GM12878 (cell line): ENCODE measurements around the gene CNTRL.

Experiments
- BCL3 ChIP-seq: IDR thresholded peaks from 2 replicates; pipeline ENCODE4 v1.6.1; 2011; ENCODE audit warnings: borderline replicate concordance, low read depth, mild to moderate bottlenecking, moderate library complexity, low read length; ENCODE audit not compliant: insufficient read depth, poor library complexity, severe bottlenecking
- BHLHE40 ChIP-seq, 2 experiments: fragments of 450-650 bp in 1 of 2; IDR thresholded peaks; 2 replicates each; pipeline ENCODE4 v1.6.1; 2011 to 2017; ENCODE audit warnings: low read depth in 2 of 2, borderline replicate concordance in 1 of 2, improper control_type of control experiment in 1 of 2, low read length in 1 of 2, mild to moderate bottlenecking in 1 of 2
- CEBPZ ChIP-seq: fragments of 150-350 bp; IDR thresholded peaks from 2 replicates; pipeline ENCODE4 v1.6.1; 2016; ENCODE audit warnings: low read depth, low read length
- CTCF ChIP-seq, 3 experiments: IDR thresholded peaks in 2 of 3; conservative IDR thresholded peaks in 1 of 3; 2 replicates each; pipeline ENCODE4 v1.5.1; 2011; ENCODE audit warnings: low read depth in 3 of 3, low read length in 3 of 3, mild to moderate bottlenecking in 3 of 3, control low read depth in 2 of 3, moderate library complexity in 2 of 3, inconsistent platforms in 1 of 3, mixed read lengths in 1 of 3; ENCODE audit not compliant: control insufficient read depth in 2 of 3, insufficient read depth in 1 of 3; ENCODE audit errors: extremely low read depth in 1 of 3
- EP300 ChIP-seq, 2 experiments: fragments of 150-350 bp in 1 of 2; IDR thresholded peaks; 2 replicates each; pipeline ENCODE4 v1.6.1; 2011 to 2012; ENCODE audit warnings: low read depth in 2 of 2, low read length in 2 of 2, borderline replicate concordance in 1 of 2, improper control_type of control experiment in 1 of 2, inconsistent platforms in 1 of 2; ENCODE audit not compliant: control insufficient read depth in 1 of 2
- HDGF ChIP-seq: fragments of 450-650 bp; IDR thresholded peaks from 2 replicates; pipeline ENCODE4 v1.6.1; 2016; ENCODE audit warnings: antibody characterized with exemption
- MAX ChIP-seq: IDR thresholded peaks from 2 replicates; pipeline ENCODE4 v1.6.1; 2012; ENCODE audit warnings: low read depth, low read length, improper control_type of control experiment
- MEF2A ChIP-seq: IDR thresholded peaks from 2 replicates; pipeline ENCODE4 v1.6.1; 2011; ENCODE audit warnings: low read depth, mild to moderate bottlenecking, low read length, moderate library complexity; ENCODE audit not compliant: insufficient read depth
- PAX5 ChIP-seq: IDR thresholded peaks from 2 replicates; pipeline ENCODE4 v1.6.1; 2011; ENCODE audit warnings: low read depth, low read length, borderline replicate concordance
- RFX5 ChIP-seq: IDR thresholded peaks from 2 replicates; pipeline ENCODE4 v1.6.1; 2011; ENCODE audit warnings: low read depth, low read length, improper control_type of control experiment
- USF2 ChIP-seq: IDR thresholded peaks from 2 replicates; pipeline ENCODE4 v1.6.1; 2011; ENCODE audit warnings: low read depth, low read length, improper control_type of control experiment, borderline replicate concordance
- ZBTB33 ChIP-seq: fragments of 450-650 bp; IDR thresholded peaks from 2 replicates; pipeline ENCODE4 v1.6.1; 2017; ENCODE audit warnings: mild to moderate bottlenecking
- ZSCAN29 ChIP-seq: fragments of 450-650 bp; IDR thresholded peaks from 2 replicates; pipeline ENCODE4 v1.6.1; 2017; ENCODE audit warnings: mild to moderate bottlenecking, moderate library complexity

GRCh38 chr9:121201045-121201737, 126.4 kb downstream of the CNTRL start:
- TF ChIP-seq MEF2A (no peak), CTCF (IDR thresholded peaks at IDR 0.05 in 2 of 3, conservative IDR thresholded peaks at IDR 0.05 in 1 of 3; ENCODE audit: control insufficient read depth in 2 of 3, extremely low read depth in 1 of 3, insufficient read depth in 1 of 3, low read depth in 3 of 3, low read length in 3 of 3) (no peak), USF2 (no peak), PAX5 (no peak), ZSCAN29 (0 out of 2 replicates have a peak, but pooled peaks have one; percentile 7), CEBPZ (no peak), MAX (no peak), RFX5 (no peak), EP300 (IDR thresholded peaks at IDR 0.05; ENCODE audit: borderline replicate concordance in 1 of 2, control insufficient read depth in 1 of 2, low read depth in 2 of 2, low read length in 2 of 2) (no peak), BCL3 (no peak), ZBTB33 (no peak), HDGF (no peak), BHLHE40 (IDR thresholded peaks at IDR 0.05; ENCODE audit: borderline replicate concordance in 1 of 2, low read depth in 2 of 2, low read length in 1 of 2) (peak; percentile 58 to 89; a peak in 3 of 4 replicates)
